A673 (cell line): Measurements from ENCODE around the gene DUOX1. TPM values are rescaled to one million over a fixed set of nuclear protein-coding genes. Genes with fewer than 3 reads are reported as not detected.

ENCODE experiments used
- BruUV-seq: library from RNA; stranded (reverse); fragments of 400-500 nt; replicated peaks from 2 replicates; lab custom pipeline; 2021; lab: Mats Ljungman, UMichigan
- CTCF ChIA-PET: fragments of 300-600 bp; sonication (Branson Sonifier 250); formaldehyde crosslinking; loops from one replicate; lab custom pipeline; 2022; ENCODE audit warnings: antibody characterized with exemption; lab: Charles Lee
- POLR2A ChIA-PET: fragments of 300-600 bp; sonication (Branson Sonifier 250); formaldehyde crosslinking; loops from one replicate; lab custom pipeline; 2022; ENCODE audit warnings: antibody characterized with exemption; ENCODE audit not compliant: low non-redundant PET; lab: Charles Lee
- DNase-seq: peaks from one replicate; pipeline ENCODE4 v3.0.0-alpha.2; 2015; ENCODE audit warnings: low spot score
- H3K27ac ChIP-seq: fragments of 200-600 bp; sonication (generic); 2 replicates; pipeline ENCODE4 v1.5.1; 2016; ENCODE audit warnings: mixed run types, low read depth, mild to moderate bottlenecking, mixed read lengths, antibody characterized with exemption, low read length; ENCODE audit not compliant: poor library complexity, severe bottlenecking
- H3K27me3 ChIP-seq: fragments of 200-600 bp; sonication (generic); replicated peaks from 2 replicates; pipeline ENCODE4 v1.6.1; 2017; ENCODE audit warnings: mixed run types, low read depth, mild to moderate bottlenecking, mixed read lengths, antibody characterized with exemption, low read length; ENCODE audit not compliant: insufficient read depth, poor library complexity
- H3K36me3 ChIP-seq: fragments of 200-600 bp; sonication (generic); 2 replicates; pipeline ENCODE4 v1.6.1; 2016; ENCODE audit warnings: mixed run types, mild to moderate bottlenecking, mixed read lengths, antibody characterized with exemption, low read length; ENCODE audit not compliant: insufficient read depth, poor library complexity, severe bottlenecking
- H3K4me1 ChIP-seq: fragments of 200-600 bp; sonication (generic); 2 replicates; pipeline ENCODE4 v1.6.1; 2017; ENCODE audit warnings: mixed run types, mild to moderate bottlenecking, mixed read lengths, antibody characterized with exemption, low read length; ENCODE audit not compliant: insufficient read depth, poor library complexity, severe bottlenecking
- H3K4me3 ChIP-seq: fragments of 200-600 bp; sonication (generic); 2 replicates; pipeline ENCODE4 v1.5.1; 2016; ENCODE audit warnings: low read depth, mixed run types, mild to moderate bottlenecking, mixed read lengths, low read length; ENCODE audit not compliant: poor library complexity, severe bottlenecking
- H3K9me3 ChIP-seq: fragments of 200-600 bp; sonication (generic); 2 replicates; pipeline ENCODE4 v1.6.1; 2016; ENCODE audit warnings: mixed run types, low read depth, mild to moderate bottlenecking, mixed read lengths, antibody characterized with exemption, low read length; ENCODE audit not compliant: poor library complexity, severe bottlenecking
- EZH2 ChIP-seq: fragments of 200-600 bp; sonication (generic); IDR thresholded peaks from 2 replicates; pipeline ENCODE4 v1.6.1; 2017; ENCODE audit warnings: borderline replicate concordance, low read depth, mild to moderate bottlenecking, mixed read lengths, antibody characterized with exemption, low read length; ENCODE audit not compliant: poor library complexity, severe bottlenecking
- intact Hi-C: fragments of 100-400 bp; cut with micrococcal nuclease; formaldehyde crosslinking; loops from one replicate; pipeline ENCODE4 v1.10.0; 2022; ENCODE audit not compliant: unreplicated experiment
- total RNA-seq: library from RNA; stranded (reverse); gene quantifications from 2 replicates; pipeline ENCODE4 v1.2.3, GENCODE V29; 2021
- TF ChIP-seq, protein P1 (sequence below): fragments of 300-800, 200-600 bp; sonication (generic); conservative IDR thresholded peaks from 2 replicates; pipeline ENCODE4 v1.5.1; 2017; ENCODE audit warnings: low read depth, mild to moderate bottlenecking, antibody characterized with exemption, low read length, moderate library complexity, mixed read lengths

DUOX1 gene
- total RNA-seq, 1 experiment from 2014 or later, result 1.7 TPM

GRCh38 chr15:45200001-45200798 is 70.4 kb downstream of the DUOX1 start:
- intact Hi-C loops, result loop anchor here (5.0 kb wide), 1 partner anchor 257 kb away; no protein-coding TSS in a partner anchor
- POLR2A ChIA-PET, result interaction anchor here (0.6 to 0.8 kb wide), 3 partner anchors 37 to 328 kb away, joined by 3 to 9 read pairs (median 3); a partner anchor contains a TSS

DNA sequence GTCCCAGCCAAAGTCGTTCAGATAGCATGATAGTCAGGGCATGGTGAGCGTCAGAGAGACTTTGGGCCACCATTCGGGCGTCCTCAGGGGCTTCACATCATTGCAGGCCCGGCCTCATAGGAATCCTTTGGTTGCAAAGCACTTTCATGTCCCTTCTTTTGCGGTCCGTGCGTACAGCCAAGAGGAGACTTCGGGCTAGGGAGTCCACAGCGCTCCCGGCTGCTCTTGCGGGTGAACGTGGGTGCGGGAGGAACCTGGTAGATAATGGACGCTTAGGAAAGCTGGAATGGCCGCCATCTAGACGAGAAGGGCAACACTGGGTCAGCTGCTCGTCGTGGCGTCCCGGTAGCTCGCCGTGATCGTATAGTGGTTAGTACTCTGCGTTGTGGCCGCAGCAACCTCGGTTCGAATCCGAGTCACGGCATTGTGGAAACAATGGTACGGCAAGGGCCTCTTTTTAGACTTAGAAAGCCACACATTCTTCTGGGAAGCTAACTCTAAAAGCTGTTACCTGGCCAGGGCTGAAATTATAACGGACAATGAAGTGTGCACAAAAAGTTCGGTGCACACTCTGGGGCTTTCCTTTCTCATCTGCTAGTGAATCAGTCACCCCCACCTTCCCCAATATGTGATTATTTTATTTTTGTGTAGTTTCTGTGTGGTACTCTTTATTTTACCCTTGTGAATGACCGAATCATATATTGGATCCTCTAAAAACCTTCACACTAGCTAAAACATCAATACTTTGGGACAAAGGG is 71.2 kb downstream of the DUOX1 start:
- CTCF ChIA-PET, result interaction anchor here (1.0 kb wide), 1 partner anchor 38 kb away, joined by 5 read pairs; no protein-coding TSS in a partner anchor
- intact Hi-C loops, result loop anchor here (1.0 to 5.0 kb wide), 2 partner anchors 38 to 256 kb away; no protein-coding TSS in a partner anchor
- peak; percentile 87 for DNase-seq
- TF ChIP-seq, protein P1, sequence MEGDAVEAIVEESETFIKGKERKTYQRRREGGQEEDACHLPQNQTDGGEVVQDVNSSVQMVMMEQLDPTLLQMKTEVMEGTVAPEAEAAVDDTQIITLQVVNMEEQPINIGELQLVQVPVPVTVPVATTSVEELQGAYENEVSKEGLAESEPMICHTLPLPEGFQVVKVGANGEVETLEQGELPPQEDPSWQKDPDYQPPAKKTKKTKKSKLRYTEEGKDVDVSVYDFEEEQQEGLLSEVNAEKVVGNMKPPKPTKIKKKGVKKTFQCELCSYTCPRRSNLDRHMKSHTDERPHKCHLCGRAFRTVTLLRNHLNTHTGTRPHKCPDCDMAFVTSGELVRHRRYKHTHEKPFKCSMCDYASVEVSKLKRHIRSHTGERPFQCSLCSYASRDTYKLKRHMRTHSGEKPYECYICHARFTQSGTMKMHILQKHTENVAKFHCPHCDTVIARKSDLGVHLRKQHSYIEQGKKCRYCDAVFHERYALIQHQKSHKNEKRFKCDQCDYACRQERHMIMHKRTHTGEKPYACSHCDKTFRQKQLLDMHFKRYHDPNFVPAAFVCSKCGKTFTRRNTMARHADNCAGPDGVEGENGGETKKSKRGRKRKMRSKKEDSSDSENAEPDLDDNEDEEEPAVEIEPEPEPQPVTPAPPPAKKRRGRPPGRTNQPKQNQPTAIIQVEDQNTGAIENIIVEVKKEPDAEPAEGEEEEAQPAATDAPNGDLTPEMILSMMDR, result no peak
- no peak for TF ChIP-seq EZH2
- BruUV-seq, result no TSS peak
- no peaks in the 10 kb centered on the region for H3K36me3 ChIP-seq
- POLR2A ChIA-PET, result interaction anchor here (0.8 kb wide), 1 partner anchor 201 kb away, joined by 3 read pairs; a partner anchor contains a TSS
- no peaks in the 10 kb centered on the region for H3K9me3 ChIP-seq
- H3K4me3 ChIP-seq, result peak overlapping the region; percentile 72
- peaks cover 5% of the 10 kb centered on the region for H3K4me1 ChIP-seq
- H3K27ac ChIP-seq, result peak overlapping the region; percentile 92
- H3K27me3 ChIP-seq, result no peaks in the 10 kb centered on the region

More at GRCh38 chr15:45200001-45200798, 70.4 kb downstream of the DUOX1 start:
- DNase-seq, result peak; percentile 99
- H3K27me3 ChIP-seq, result no peaks in the 10 kb centered on the region
- H3K36me3 ChIP-seq, result no peaks in the 10 kb centered on the region
- peak overlapping the region; percentile 72 for H3K4me3 ChIP-seq
- CTCF ChIA-PET, result interaction anchor here (0.7 to 1.0 kb wide), 2 partner anchors 29 to 37 kb away, joined by 4 to 5 read pairs; no protein-coding TSS in a partner anchor
- peak overlapping the region; percentile 92 for H3K27ac ChIP-seq
- TSS peak; percentile 100 for BruUV-seq
- peaks cover 5% of the 10 kb centered on the region for H3K4me1 ChIP-seq
- TF ChIP-seq, protein P1, result no peak
- no peak for TF ChIP-seq EZH2
- H3K9me3 ChIP-seq, result no peaks in the 10 kb centered on the region

DNA sequence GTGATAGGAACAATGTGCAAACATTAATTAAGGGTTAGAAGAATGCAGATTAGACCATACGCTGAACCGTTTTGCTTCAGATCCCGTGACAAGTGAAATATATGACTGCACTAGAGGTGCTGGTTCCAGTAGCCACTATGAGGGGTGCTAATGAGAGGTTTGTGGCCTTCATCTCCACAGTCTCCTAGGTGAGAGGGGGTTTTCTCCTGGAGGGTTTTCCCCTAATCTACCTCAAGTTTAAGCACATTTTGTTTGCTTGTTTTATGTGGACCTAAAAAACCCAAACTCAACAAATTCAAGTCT is 71.7 kb downstream of the DUOX1 start:
- DNase-seq, result no peak
- Histone ChIP-seq H3K27me3 (no peaks in the 10 kb centered on the region), H3K9me3 (no peaks in the 10 kb centered on the region), H3K4me1 (peaks cover 5% of the 10 kb centered on the region), H3K36me3 (no peaks in the 10 kb centered on the region), H3K4me3 (peak overlapping the region; percentile 72), H3K27ac (no peak overlapping the region)
- BruUV-seq, result no TSS peak
- intact Hi-C loops, result loop anchor here (1.0 to 5.0 kb wide), 2 partner anchors 38 to 256 kb away; no protein-coding TSS in a partner anchor
- ChIA-PET CTCF (interaction anchor here (0.7 to 1.0 kb wide), 2 partner anchors 38 to 525 kb away, joined by 5 read pairs; no protein-coding TSS in a partner anchor), POLR2A (no interaction called here)
- TF ChIP-seq, protein P1, result no peak
